HS-5 (cell line): ENCODE data around the gene PRR35.

Experiments
- DNase-seq: peaks from one replicate; pipeline ENCODE4 v3.0.0-alpha.2; 2012; ENCODE audit warnings: low read depth

PRR35 gene

GRCh38 chr16:528111-529011 is 31.8 kb upstream of the PRR35 start:
- peak; percentile 64 for DNase-seq

- DNase-seq, result no peak
These were observed 31.1 kb upstream of the PRR35 start for GRCh38 chr16:529012-529575.

- DNase-seq, result no peak
These were observed 29.9 kb upstream of the PRR35 start for GRCh38 chr16:530111-530817.

GRCh38 chr16:531494-532125 is 28.6 kb upstream of the PRR35 start:
- no peak for DNase-seq

- DNase-seq, result no peak
These were observed 26.6 kb upstream of the PRR35 start for GRCh38 chr16:533391-534123.

GRCh38 chr16:534135-534534 is 26.1 kb upstream of the PRR35 start:
- DNase-seq, result no peak

- DNase-seq, result no peak
These were observed 25.2 kb upstream of the PRR35 start for GRCh38 chr16:534856-535445.

- DNase-seq, result peak; percentile 60
These were observed 24.5 kb upstream of the PRR35 start for GRCh38 chr16:535446-536405.

- DNase-seq, result no peak
These were observed 23.4 kb upstream of the PRR35 start for GRCh38 chr16:536746-537145.

- no peak for DNase-seq
These were observed 22.5 kb upstream of the PRR35 start for GRCh38 chr16:537415-538335.

- no peak for DNase-seq
These were observed 20.2 kb upstream of the PRR35 start for GRCh38 chr16:539901-540530.

- DNase-seq, result no peak
These were observed 19.4 kb upstream of the PRR35 start for GRCh38 chr16:540645-541340.

- no peak for DNase-seq
These were observed 16.7 kb upstream of the PRR35 start for GRCh38 chr16:543301-544164.

GRCh38 chr16:544517-544916 is 15.7 kb upstream of the PRR35 start:
- no peak for DNase-seq

- DNase-seq, result no peak
These were observed 13.1 kb upstream of the PRR35 start for GRCh38 chr16:546909-547770.

GRCh38 chr16:548586-548985 is 11.6 kb upstream of the PRR35 start:
- DNase-seq, result no peak
